ENCODE results near the gene NUP153. TPM values are rescaled to one million over a fixed set of nuclear protein-coding genes. Genes with fewer than 3 reads are reported as not detected.

The NUP153 gene
- total and polyA plus RNA-seq, 8 donors = 3.8 to 17.4 (median 11.0) TPM

GRCh38 chr6:17629824-17630510 is 76.8 kb downstream of the NUP153 start:
- no peaks in the 10 kb centered on the region for H3K4me1 ChIP-seq
- H3K27ac ChIP-seq = no peak overlapping the region
- no peak for FAIRE-seq
- ATAC-seq = no peak
- intact Hi-C loops (cut with DNase I) = no loop called here
- WGBS, 2 donors = 82 to 89% methylated on average over 8 of the region's 8 CpGs
- TF ChIP-seq CTCF (IDR thresholded peaks at IDR 0.05) = no peak
- no peak overlapping the region for H3K4me3 ChIP-seq
- DNase-seq = no peak
- no peaks in the 10 kb centered on the region for H3K27me3 ChIP-seq
- peaks cover 0 to 34% (median 3%) of the 10 kb centered on the region in 3 donors for H3K36me3 ChIP-seq
- no peaks in the 10 kb centered on the region for H3K9me3 ChIP-seq

GRCh38 chr6:17628873-17629272 is 77.9 kb downstream of the NUP153 start:
- intact Hi-C loops (cut with DNase I) = no loop called here
- WGBS, 2 donors = 78 to 84% methylated on average over 1 of the region's 1 CpG
- H3K36me3 ChIP-seq = peaks cover 0 to 36% (median 3%) of the 10 kb centered on the region in 3 donors

GRCh38 chr6:17624396-17624795 is 82.3 kb downstream of the NUP153 start:
- Histone ChIP-seq H3K4me1 (no peaks in the 10 kb centered on the region), H3K27ac (no peak overlapping the region), H3K9me3 (no peaks in the 10 kb centered on the region), H3K36me3 (peaks cover 0 to 32% (median 3%) of the 10 kb centered on the region in 3 donors), H3K27me3 (no peaks in the 10 kb centered on the region), H3K4me3 (no peak overlapping the region)
- WGBS, 2 donors = 91% methylated on average over 1 of the region's 1 CpG
- intact Hi-C loops (cut with DNase I) = no loop called here
- no peak for FAIRE-seq
- no peak for TF ChIP-seq CTCF (IDR thresholded peaks at IDR 0.05)
- no peak for ATAC-seq
- DNase-seq = no peak

More at GRCh38 chr6:17628873-17629272, 77.9 kb downstream of the NUP153 start:
- DNase-seq (no peak), ATAC-seq (no peak), FAIRE-seq (no peak)
- H3K27ac ChIP-seq = no peak overlapping the region
- no peak overlapping the region for H3K4me3 ChIP-seq
- H3K27me3 ChIP-seq = no peaks in the 10 kb centered on the region
- H3K4me1 ChIP-seq = no peaks in the 10 kb centered on the region
- TF ChIP-seq CTCF (IDR thresholded peaks at IDR 0.05) = no peak
- no peaks in the 10 kb centered on the region for H3K9me3 ChIP-seq

GRCh38 chr6:17622144-17622543 is 84.6 kb downstream of the NUP153 start:
- Histone ChIP-seq H3K4me3 (no peak overlapping the region), H3K36me3 (peaks cover 0 to 21% (median 0%) of the 10 kb centered on the region in 3 donors), H3K27ac (no peak overlapping the region), H3K4me1 (no peaks in the 10 kb centered on the region), H3K9me3 (no peaks in the 10 kb centered on the region), H3K27me3 (no peaks in the 10 kb centered on the region)
- FAIRE-seq (no peak), ATAC-seq (no peak), DNase-seq (no peak)
- intact Hi-C loops (cut with DNase I) = no loop called here
- WGBS, 2 donors = 96 to 97% methylated on average over 5 of the region's 5 CpGs
- no peak for TF ChIP-seq CTCF (IDR thresholded peaks at IDR 0.05)

DNA sequence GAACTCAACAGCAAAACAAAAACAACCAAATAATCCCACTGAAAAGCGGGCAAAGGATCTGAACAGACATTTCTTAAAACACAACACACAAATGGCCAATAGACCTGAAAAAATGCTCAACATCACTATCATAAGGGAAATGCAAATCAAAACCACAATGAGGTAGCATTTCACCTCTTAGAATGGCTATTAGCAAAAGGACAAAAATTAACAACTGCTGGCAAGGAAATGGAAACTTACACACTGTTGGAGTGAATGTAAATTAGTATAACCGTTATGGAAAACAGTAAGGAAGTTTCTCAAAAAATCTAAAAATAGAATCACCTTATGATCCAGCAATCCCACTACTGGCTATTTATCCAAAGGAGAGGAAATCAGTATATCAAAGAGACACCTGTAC is 85.7 kb downstream of the NUP153 start:
- intact Hi-C loops (cut with DNase I) = no loop called here
- FAIRE-seq (no peak), ATAC-seq (no peak), DNase-seq (no peak)
- H3K27me3 ChIP-seq = no peaks in the 10 kb centered on the region
- WGBS, 2 donors = 59 to 76% methylated on average over 2 of the region's 2 CpGs
- no peaks in the 10 kb centered on the region for H3K4me1 ChIP-seq
- H3K27ac ChIP-seq = no peak overlapping the region
- no peak overlapping the region for H3K4me3 ChIP-seq
- no peaks in the 10 kb centered on the region for H3K9me3 ChIP-seq
- peaks cover 0 to 19% (median 0%) of the 10 kb centered on the region in 3 donors for H3K36me3 ChIP-seq
- no peak for TF ChIP-seq CTCF (IDR thresholded peaks at IDR 0.05)

Measured in pancreas (tissue), 10 donors.